ENCODE data around the gene STAT5A.

DNA sequence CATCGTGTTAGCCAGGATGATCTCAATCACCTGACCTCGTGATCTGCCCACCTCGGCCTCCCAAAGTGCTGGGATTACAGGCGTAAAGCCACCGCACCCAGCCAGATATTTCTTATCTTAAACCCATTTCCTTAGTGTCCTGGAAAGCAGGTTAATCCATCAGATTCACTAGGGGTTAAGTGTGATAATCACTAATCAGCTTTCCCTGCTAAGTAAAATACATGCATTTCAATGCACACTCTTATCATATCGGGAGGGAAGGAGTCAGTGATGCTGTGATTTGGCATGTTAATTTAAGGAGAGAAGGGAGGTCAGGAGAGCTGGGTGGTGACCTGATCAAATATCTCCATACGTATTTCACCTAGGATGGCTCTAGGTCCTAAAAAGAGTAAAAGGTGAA lies 70.8 kb downstream of the STAT5A start:
- TF ChIP-seq CTCF (IDR thresholded peaks at IDR 0.05): no peak
- TF ChIP-seq POLR2A (IDR thresholded peaks at IDR 0.05): no peak
